Measurements from ENCODE around the gene MAP2K2. TPM values are rescaled to one million over a fixed set of nuclear protein-coding genes. Genes with fewer than 3 reads are reported as not detected.
A peak's percentile ranks its signal among the peaks of the same experiment; 100 is the strongest.

The MAP2K2 gene
- total RNA-seq, 1 donor from 2014 or later: 106 TPM

DNA sequence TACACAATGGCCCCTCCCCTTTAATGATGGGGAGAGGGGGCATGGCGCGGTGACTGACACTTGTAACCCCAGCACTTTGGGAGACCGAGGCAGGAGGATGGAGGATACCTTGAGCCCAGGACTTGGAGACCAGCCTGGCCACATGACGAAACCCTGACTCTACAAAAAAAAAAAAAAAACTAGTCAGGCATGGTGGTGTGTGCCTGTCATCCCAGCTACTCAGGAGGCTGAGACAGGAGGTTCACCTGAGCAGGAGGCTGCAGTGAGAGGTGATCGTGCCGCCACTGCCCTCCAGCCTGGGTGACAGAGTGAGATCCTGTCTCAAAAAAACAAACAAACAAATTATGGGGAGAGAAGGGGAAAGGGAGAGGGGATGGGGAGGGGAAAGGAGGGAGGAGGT lies 43.4 kb downstream of the MAP2K2 start:
- no peak for DNase-seq (ENCODE audit: low read depth in 2 of 2)

DNA sequence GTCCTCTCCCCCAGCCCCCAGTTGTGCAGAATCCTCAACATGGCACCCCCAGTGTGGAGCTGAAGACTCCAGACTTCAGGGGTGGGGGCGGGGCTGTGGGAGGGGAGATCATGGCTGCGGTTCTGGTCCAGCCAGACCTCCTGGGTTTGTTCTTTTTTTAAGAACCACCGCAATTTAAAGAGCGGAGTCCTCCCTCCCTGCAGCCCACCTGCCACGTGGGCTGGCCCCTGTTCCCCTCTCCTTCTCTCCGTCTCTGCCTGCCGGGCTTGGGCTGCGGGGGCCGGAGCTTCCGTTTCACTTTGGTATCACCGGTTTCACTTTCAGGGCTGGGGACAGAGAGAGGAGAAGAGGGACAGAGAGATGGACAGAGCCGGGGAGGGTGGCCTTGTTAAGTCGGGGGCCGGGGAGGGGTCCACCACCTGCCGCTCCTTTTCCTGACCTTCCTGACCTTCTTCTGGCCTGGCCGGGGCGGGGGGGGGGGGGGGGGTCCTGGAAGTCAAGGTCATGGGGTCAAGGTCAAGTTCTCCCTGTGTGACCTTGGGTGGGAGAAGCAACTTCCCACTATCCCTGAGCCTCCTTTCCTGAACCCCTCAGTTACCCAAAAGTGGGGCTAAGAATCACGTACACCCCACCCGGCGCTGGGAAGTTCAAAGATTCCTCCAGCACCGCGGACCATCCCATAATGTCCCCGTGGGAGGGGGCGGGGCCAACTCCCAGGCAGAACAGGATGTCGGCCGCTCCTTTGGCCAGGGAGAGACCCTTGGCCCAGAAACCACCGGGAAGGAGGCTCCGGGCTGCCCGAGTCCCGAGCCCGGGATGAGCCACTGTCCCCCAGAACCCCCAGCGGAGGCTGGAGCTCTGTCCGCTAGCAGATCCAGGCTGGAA lies 45.9 kb downstream of the MAP2K2 start:
- peak in 1 of 2 donors; percentile 28 for DNase-seq (ENCODE audit: low read depth in 2 of 2)

DNA sequence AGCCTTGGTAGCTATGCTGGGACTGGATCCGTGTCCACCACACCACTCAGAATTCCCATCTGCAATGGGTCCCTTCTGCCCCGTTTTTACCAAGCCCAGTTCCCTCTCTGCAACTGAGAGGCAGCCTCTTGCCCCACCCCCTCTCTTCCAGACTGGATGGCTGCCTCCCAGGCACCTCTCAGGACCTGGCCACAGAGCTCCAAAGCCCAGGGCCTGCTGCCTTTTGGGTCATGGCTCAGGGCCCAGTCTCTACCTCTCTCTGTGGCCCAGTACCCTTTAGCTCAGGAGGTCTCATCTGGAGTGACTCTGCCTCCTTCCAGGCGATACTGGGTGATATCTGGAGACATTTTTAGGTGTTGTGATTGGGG lies 46.9 kb downstream of the MAP2K2 start:
- DNase-seq (ENCODE audit: low read depth in 2 of 2): no peak

DNA sequence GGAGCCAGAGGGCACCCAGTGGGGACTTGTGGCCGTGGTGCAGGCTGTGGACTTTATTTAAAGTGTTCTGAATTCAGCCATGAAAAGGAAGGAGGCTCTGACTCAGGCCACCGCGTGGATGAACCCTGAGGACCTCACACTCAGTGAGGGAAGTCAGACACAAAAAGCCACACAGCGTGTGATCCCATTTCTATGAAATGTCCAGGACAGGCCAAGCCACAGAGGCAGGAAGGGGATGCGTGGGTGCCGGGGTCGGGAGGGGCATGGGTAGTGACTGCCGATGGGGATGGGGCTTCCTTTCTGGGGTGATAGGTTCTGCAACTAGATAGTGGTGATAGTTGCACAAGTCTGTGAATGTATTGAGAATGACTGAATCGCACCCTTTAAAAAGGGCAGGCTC lies 48.5 kb downstream of the MAP2K2 start:
- DNase-seq (ENCODE audit: low read depth in 2 of 2): peak in 1 of 2 donors; percentile 59

DNA sequence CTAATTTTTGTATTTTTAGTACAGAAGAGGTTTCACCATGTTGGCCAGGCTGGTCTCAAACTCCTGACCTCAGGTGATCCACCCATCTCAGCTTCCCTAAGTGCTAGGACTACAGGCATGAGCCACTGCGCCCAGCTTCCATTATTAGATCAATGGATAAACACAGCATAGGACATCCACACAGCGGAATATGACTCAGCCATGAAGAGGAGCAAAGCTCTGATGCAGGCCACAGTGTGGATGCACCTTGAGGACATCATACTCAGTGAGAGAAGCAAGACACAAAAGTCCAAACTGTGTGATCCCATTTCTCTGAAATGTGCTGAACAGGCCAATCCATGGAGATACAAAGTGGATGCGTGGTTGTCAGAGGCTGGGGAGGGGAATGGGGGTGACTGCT lies 52.3 kb downstream of the MAP2K2 start:
- no peak for DNase-seq (ENCODE audit: low read depth in 2 of 2)

DNA sequence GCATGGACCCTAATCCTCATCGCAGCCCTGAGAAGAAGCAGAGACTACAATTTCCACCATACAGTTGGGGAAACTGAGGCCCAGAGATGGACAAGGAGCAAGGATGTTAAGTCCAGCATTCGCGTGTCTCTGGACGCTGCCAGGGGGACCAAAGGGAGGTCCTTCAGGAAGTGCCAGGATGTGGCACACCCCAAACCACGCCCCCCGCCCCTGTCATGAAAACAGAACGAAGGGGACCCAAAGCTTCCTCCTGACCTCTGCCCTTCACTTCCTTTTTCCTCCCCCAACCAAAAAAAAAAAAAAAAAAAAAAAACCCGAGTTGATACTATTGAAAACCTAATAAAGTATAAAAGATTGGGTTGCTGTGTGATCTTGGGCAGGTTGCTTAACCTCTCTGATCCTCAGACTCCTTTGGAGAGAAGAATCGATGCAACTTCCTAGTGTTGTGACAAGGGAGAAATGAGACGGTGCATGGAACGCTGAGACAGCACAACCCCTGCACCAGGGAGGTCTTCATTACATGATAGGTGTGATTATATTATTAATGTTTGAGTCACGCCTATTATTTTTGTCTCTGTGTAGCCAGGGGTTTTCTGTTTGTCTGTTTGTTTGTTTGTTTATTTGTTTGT lies 54.5 kb downstream of the MAP2K2 start:
- no peak for DNase-seq (ENCODE audit: low read depth in 2 of 2)

DNA sequence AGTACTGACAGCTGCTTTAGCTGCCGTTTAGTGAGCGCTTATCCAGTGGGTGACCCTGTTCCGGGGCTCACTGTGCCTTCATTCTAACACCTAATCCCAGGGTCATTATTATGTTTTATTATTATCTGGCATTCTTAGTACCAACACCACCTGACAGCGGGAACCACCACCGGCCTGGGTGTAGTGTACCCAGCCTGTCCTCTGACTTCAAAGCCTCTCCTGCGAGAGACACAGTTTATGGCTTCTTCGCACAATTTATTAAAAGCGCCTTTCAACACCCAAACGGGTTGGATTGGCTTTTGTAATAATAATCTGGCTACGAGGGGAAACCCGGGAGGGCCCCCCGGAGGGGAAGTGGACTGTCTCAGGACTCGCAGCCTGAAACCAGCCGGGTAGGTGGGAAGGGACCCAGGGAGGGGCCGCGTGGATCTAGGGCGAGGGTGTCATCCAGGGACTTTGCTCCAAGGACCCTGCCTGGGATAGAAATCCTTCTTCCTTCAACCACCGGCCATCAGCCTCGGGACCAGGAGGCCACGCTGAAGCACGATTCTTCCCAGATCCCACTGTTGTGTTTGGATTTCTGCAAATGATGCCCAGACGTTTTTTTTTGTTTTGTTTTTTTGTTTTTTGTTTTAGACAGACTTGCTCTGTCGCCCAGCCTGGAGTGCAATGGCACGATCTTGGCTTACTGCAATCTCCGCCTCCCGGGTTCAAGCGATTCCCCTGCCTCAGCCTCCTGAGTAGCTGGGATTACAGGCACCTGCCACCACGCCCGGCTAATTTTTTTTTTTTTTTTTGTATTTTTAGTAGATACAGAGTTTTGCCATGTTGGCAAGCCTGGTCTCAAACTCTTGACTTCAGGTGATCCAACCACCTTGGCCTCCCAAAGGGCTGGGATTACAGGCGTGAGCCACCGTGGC lies 55.6 kb downstream of the MAP2K2 start:
- DNase-seq (ENCODE audit: low read depth in 2 of 2): no peak

DNA sequence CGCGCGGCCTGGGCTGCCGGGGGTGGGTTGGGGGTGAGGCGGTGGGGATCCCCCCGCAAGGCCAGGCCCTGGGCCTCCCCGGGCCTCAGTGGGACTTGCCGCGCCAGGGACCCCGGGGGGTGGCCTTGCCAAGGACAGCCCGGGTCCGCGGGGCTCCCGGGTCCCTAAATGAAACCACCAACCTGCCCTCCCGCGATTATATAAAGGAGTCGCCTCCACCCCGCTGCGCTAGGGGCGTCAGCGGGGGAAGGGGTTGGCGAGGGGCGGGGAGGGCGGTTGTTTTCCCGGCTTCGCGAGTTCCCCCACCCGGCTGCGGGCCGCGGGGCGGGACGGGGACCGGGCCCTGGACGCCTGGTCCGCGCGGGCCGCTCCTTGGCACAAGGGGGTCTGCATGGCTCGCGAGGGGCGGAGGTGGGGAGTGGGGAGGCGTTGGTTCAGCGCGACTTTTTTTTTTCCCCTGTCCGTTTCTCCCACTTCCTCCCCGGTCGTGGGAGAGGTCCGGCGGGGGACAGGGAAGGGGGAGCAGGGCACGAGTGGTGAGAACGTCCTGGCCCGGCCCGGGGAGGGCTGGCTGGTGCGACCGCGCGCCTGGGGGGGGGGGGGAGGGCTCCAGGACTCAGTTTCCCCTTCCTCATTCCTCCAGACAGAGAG lies 56.4 kb downstream of the MAP2K2 start:
- peak in 1 of 2 donors; percentile 49 for DNase-seq (ENCODE audit: low read depth in 2 of 2)

DNA sequence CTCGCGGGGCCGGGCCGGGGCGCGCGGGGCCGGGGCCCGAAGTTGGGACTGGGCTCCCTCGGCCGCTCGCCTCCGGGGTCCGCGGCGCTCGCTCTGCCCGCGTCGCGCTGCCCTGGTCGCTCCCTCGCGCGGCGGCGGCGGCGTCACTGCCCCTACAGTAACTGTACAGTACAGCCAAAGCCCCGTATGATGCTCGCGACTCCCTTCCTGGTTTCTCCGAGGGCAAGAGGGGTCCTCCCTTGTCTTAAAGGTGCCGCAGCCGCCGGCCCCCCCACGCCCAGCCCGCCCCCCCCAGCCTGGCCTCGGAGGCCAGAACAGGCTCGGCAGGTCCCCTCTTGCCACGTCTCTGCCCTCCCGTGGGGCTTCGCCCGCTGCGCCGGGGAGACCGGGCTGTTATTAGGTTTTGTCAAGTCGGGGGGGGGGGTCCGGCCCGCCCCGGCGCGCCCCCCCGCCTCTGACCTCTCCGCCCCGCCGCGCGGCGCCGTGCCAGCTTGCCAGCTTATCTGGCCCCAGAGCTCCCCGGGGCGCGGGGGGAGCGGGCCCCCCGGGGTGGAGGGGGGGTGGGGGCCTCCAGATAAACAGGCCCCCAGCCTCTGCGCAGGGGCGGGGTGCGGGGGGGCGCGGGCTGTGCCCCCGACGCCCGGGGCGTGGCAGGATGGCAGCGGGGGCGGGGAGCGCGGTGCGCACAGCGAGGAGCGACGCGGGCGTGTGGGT lies 57.1 kb downstream of the MAP2K2 start, which contains the start of gene ZBTB7A:
ZBTB7A (minus strand) TSS at position 218 of the 714 bp plus-strand sequence. CDS start 11,667 bp downstream, outside the sequence.
- DNase-seq (ENCODE audit: low read depth in 2 of 2): peak in 1 of 2 donors; percentile 75

DNA sequence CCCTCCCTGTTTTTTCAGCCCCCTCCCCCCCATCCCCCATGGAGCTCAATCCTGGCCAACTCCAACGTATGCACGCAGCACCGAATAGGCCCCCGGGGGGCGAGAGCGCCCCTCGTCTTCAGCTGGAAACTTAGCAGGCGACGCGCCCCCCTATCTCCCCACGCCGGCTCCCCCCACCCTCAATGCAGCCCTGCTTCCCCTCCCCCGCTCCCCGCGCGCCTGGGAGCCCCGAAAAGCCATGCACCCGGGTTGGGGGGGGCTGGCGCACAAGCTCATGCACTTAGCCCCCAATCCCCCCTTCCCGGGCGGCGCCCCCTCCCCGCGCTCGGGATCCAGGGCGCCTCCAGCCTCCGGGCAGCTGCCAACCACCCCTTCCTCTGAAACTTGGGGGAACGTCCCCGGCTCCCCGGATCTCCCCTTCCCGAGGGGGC lies 57.7 kb downstream of the MAP2K2 start:
- no peak for DNase-seq (ENCODE audit: low read depth in 2 of 2)

DNA sequence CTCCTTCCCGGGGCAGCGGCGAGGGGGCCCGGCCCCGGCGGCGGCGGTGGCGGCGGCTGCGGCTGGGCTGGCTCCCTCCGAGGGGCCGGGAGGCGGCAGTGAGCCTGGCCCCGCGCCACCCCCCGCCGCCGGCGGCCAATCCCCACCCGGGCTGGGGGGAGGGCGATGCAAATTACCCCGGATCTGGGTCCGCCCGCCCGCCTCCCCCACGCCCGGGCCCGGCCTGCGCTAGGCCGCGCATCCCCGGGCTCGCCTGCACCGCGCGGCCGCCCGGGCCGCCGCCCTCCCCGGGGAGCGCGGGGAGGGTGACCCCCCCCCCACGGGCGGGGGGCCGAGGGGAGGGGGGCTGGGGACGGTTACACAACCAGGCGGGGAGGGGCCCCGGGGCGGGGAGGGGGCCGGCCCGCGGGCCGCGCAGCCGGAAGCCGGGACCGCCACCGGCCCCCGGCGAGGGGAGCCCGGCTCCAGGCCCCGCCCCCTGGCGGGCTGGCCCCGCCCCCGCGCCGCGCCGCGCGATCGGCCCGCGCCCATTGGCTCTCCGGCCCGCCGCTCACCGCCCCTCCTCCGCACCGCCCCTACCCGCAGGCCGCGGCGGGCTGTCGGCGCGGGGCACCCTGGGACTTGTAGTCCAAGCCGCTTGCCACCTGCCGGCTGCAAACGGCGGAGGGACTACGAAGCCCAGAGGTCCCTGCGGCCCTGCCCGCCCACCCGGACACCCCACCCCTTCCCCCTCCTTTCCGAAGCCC lies 58.3 kb downstream of the MAP2K2 start:
- peak; percentile 94 to 99 for DNase-seq (ENCODE audit: low read depth in 2 of 2)

DNA sequence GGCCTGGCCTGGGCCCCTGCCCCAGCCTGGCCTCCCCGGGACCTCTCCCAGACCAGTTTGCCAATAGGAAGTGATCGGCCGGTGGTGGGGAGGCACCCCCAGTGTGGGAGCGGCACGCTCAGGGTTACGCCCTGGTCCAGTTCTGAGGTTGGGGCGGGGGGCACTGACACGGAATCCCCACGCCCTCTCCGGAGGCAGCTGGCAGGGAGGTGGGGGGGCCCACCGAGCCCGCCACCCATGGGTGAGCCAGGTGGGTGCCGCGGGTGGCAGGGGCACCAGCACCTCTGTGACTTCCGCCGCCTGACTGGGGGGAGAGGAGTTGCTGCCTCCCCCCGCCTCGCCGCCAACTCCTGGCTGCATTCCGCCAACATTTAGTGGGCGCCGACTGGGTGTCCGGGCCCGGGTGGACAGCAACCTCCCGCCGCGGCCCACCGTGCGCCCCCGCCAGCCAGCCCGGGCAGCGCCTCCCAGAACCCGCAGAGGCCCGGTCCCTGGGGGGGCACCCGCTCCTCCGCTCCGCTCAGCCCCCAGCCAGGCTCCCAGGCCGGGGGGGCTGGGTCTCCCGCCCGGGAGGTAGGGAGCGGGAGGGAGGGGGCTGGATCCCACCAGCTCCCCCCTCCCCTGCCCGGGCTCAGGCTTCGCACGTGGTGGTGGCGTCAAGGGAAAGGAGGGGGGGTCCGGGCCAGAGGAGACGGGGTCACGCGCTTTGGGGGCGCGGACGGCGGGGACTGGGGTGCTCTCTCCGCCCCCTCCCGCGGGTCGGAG lies 59.2 kb downstream of the MAP2K2 start:
- peak in 1 of 2 donors; percentile 52 for DNase-seq (ENCODE audit: low read depth in 2 of 2)

DNA sequence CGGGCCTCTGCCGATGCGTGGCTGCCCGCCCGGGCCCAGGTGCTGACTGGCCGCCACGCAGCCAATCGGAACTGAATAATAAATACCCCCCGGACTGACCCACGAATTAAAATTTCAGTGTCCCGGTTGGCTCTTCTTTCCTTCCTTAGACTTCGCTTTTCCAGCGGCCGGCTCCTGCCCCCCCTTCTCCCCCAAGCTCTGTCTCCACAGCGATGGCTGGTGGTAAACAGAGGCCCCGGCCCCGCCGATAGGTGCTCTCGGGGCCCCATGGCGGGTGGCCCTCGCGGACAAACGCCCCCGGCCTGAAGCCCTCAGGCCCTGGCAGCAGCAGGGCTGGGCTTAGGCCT lies 59.8 kb downstream of the MAP2K2 start:
- peak in 1 of 2 donors; percentile 48 for DNase-seq (ENCODE audit: low read depth in 2 of 2)

DNA sequence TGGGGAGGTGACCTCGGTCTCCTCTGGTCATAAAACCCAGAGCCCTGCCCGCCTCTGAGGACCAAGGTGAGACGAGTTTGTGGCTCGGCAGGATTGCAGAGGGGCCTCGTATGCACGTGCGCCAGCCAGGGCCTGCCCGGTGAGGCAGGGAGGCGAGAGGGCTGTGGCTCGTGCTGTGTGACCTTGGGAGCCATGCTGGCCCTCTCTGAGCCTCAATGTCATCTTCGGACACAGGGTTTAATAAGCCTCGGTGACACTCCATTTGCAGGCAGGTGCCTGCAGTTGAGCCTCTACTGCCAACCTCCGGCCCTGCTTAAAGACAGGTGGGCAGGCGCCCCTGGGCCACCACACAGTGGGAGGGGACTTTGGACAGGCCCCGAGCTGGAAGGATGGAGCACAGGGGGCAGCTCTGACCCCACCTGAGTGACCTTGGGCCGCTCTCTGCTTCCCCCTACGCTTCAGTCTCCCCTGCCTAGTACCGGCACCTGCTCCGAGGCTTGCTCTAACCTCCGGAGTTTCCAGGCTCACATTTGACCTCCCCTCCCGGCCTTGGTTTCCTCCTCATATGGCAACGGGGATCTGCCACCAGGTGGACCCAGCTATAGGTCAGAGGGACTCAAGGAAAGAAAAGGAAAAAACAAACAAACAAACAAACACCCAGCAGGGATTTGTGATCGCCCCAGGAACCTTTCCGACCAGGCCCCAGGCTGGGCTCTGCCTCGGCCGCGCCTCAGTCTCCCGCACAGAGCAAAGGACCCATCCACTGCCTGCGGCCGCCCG lies 60.4 kb downstream of the MAP2K2 start:
- no peak for DNase-seq (ENCODE audit: low read depth in 2 of 2)

DNA sequence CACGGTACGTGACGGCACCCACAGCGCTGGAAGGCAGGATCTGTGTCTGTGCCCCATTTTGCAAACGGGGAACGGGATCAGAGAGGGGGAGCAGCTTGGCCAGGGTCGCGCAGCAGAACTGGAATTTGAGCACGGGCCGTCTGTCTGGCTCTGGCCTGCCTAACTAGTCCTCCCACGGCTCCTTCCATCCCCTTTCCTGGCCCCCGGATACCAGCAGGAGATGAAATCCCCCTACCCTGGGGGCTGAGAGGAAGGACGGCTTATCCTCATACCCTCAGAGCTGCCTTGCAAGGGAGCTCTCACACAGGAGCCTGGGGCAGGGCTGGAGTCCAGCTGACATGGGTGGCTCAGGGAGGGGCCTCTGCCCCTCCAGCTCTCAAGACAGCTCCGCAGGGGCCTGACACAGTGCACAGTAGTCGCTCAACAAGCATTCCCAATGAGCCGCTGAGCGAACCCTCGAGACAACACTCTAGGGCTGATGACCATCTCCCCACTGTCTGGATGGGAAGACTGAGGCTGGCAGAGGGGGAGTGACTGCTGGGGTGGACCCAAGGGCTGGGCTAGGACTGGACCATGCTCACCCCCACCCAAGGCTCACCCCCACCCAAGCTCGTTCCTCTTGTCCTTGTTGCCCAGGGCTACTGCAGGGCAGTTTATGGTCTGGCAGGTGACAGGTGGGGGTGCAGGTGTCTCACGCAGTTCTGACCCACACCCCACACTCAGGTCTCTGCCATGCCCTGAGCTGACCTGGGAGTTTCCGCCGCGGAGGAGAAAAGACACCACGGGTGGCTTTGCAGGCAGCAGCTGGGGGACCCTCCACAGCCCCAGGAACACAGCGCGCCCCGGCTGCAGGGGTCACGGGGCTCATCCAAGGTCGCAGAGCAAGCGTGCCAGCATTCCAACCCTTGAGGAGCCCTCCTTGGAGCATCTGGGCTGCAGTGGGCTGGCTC lies 61.2 kb downstream of the MAP2K2 start:
- DNase-seq (ENCODE audit: low read depth in 2 of 2): no peak

DNA sequence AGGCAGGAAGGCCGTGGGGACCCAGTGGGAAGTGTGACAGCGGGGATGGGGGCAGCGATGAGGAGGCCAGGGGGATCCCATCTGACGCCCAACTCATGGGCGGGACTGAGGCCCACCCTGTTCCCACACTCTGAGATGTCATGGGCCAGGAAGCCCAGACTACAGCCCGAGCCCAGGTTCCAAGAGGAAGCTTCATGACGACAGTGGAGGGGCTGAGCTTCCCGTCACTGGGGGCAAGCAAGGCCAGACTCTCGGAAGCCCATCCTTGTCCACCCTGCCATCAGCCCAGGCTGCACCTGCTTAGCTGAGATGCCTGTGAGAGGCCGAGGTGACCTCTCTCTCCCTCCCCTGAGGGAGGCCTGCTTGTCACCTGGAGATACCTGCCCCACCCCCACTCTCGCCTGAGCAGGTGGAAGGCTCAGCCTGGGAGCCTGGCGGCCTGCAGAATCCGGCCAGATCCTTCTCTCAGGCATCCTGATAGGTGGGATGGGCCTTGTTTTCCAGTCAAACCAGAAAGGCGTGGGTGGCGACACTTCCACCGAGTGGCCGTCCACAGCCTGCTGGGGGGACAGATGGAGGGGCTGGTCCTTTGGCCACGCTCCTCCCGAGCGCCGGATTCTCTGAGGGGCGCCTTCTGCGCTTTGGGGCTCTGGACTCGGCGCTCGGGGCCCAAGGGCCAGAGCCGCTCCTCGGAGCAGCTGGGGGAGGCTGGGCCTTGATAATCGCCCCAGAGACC lies 62.1 kb downstream of the MAP2K2 start:
- DNase-seq (ENCODE audit: low read depth in 2 of 2): no peak
